Activated CD4-positive, alpha-beta T cell treated with anti-CD3 and anti-CD28 coated beads, Interleukin-2, amount 50 U/mL, for 24 hours (primary cell): Measurements from ENCODE around the gene SPAG16.

ENCODE experiments used
- DNase-seq, 2 donors: peaks; one replicate each; pipeline ENCODE4 v3.0.0-alpha.2; 2020; ENCODE audit warnings: low read depth in 1 of 2, low spot score in 1 of 2

Gene SPAG16

DNA sequence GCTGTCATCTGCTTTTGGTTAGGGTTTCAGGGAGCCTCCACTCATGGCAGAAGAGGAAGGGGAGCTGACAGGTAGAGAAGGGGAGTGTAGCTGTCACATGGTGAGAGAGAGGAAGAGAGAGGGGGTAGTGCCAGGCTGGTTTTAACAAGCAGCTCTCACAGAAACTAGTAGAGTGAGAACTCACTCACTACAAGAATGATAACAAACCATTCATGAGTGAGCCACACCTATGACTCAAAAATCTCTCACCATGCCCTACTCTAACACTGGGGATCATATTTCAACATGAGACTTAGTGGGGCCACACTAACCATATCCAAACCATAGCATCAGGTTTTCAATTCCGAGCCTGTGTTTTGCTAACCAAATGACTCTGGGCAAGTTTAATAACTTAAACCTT lies 851.7 kb downstream of the SPAG16 start:
- DNase-seq: no peak

DNA sequence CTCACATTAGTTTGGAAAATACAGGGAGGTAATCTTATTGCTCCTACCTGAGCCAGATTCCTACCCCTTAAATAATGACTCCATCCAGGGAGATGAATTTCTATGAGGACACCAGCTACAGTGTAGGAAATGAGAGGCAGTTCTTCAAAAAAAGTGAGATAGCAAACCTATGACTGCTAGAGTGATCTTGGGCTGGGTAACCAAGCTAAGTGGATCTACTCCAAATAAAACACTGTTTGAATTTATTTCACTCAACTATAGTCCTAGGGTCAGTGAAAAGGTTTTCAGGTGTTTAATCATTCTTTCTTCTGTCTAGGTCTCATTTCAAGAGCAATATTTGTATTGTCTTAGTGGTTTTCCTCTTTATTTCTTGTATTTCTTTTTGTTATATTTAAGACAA lies 854.5 kb downstream of the SPAG16 start:
- no peak for DNase-seq

DNA sequence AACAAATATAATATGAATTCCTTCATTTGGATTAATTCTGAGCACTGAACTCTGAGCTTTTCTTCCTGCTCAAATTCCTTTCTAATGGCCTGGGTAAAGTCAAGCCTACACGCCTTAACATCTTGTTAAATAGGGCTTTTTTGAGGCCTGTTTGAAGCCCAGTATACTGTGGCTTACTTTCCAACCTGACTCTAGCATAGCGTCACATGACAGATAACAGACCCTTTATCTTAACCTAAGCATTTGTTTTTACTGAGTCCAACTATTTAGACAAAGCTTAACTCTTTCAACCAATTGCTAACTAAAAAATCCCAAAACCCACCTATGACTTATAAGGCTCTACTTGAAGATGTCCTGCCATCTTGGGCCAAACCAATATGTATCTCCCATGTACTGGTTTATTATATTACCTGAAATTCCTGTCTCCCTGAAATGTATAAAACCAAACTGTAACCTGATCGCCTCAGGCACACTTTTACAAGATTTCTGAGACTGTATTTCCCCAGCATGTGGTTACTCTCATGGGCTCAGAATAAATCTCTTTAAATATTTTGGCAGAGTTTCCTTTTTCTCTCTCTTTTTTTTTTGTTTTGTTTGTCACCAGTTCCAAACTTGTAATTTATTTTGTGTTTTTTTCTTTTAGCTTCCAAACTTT lies 855.5 kb downstream of the SPAG16 start:
- DNase-seq: no peak

DNA sequence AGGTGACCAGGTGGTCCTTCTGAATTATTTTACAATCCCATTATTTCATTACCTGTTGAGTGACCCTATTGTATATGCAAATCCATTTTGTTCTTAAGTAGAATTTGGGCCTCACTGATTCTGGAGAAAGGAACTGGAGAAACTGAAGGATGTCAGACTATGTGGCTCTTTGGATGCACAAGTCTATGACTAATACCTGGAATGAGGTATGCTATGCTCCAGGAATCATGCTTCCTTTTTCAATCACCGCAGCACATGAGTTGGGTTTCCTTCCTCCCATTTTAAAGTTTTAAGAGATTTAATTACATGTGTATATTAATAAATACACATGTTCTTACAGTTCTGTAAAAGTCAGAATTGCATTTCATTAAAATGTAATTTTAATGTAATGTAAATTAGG lies 872.7 kb downstream of the SPAG16 start:
- DNase-seq: no peak

DNA sequence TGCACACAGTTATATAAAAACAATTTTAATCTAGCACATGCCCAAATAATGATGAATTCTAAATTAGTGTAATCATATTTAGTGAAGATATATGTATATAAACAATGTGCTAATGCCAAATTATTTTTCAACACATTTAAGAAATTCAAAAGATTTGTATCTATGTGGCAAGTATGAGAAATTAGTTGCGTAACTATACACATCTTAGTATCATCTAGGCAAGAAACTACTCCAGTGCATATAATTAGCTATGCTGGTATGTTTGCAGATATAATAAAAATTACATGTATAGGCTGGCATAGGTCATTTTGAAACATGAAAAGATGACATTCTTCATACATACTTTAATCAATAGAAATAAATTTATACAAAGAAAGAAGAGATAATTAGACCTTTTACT lies 874.6 kb downstream of the SPAG16 start:
- no peak for DNase-seq

DNA sequence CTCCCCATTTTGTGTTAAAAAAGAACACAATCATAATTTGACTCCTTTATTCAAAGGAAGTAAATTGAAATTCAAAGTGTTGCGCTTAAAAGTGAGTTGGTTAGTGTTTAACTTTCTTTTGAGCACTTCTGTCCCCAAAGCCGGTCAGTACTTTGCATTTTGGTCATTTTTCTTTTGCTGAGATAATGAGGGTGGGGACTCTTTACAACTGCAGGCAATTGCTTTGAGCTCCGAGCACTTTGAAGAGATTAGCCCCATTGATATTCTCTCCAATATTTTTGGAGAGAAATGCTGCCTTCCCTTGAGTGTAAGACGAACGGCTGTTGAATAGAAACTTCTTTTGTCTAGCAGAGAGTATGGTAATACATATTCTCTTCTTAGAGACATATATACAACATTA lies 885.0 kb downstream of the SPAG16 start:
- DNase-seq: no peak

DNA sequence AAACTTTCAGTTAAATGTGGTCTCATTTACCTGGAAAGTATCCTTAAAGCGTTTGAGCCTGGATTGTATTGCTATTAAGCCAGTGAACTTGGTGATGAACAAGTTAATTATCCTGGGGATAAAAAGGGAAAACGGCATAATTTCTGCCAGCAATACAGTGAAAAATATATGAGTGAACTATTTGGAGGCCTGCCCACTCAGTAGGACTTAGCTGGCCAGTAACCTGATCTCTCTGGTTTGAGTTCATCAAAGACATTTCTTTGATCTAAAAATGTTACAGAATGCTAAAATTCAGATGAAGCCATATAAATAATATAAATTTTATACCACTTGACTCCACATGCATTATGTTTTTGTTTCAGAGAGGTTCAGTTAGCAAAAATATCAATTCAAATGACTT lies 885.5 kb downstream of the SPAG16 start:
- DNase-seq: no peak

DNA sequence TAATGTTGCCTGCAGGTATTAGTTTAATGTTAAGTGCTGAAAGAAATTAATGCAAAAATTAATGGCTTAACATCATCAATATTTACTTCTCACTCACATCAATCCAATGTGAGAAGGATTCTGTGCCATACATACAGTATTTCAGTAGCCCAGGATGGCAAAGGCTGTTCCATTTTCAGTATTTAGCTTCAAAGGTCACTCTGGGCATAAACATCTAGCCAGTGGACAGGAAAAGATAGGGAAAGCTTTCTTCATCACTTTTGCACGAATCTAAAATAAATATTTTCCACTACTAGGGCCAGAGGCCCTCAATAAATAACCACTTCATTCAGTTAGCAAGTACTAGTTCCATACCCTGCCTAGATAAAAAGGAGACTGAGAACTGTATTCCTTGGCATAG lies 890.3 kb downstream of the SPAG16 start:
- DNase-seq: no peak

DNA sequence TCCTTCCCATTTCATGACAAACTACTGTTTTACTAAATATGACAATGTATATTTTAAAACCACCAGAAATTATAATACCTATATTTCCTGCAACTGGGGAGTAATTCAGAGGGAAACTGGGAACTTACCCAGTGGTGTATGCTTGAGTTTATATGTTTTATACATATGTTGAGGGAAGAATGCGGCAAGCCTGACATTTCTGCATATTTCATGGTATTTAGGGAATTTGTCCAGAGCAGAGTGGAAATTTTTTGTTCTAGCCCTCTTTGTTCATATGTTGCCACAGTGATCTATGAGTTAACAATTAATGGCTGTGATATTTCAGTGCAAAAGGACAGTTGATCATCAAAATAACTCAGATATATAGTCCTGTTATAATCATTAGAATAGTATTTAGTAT lies 895.8 kb downstream of the SPAG16 start:
- no peak for DNase-seq

DNA sequence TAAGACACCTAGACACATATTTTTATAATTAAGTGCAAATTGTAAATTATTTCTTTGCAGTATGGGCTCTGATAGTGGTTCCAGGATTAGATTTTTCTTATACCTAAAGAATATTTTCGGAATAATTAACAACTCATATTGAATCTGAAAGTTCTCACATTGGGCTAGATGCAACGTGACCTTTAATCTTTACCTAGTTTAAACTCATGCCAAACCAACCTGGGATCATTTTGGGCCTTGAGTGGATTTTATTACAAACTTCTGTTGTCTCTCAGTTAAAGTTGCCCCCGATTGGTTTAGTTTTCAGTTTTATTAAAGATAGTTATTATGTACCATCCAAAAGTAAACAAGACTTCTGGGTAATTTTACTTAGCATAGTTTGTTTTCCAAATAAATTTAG lies 896.4 kb downstream of the SPAG16 start:
- DNase-seq: no peak

DNA sequence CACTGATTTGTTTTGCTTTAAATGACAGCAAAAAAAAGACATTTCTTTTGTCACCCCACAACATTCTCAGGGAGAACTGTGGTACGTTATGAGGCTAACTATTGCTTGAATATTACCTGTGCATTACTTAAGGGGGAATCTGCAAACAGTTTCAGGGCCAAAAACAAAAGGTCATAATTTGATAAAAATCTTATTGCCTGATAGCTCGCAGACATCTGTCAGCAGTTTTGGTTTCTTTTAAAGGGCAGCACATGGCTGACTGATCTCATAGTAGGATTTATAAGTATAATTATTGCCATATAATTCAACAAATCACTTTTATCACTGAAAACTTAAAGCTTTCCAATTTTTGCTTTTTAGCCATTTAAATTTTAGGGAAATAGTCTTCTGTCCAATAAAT lies 900.2 kb downstream of the SPAG16 start:
- DNase-seq: no peak

DNA sequence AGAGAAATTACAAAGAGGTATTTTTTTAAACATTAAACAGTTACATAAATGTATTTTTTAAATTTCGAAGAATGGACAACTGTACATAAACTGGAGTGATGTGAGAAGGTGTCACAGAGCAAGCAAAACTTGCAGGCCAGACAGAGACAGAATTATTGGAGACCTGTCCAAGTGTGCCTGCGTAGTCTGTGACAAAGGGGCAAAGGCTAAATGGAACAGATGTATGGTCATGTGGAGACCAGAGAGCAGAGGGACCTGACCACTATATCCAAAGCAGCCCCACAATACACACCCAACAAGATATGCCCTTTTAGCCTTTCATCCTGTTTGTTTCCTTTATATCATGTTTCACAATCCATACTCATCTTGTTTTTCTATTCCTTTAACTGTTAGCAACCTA lies 901.3 kb downstream of the SPAG16 start:
- no peak for DNase-seq

DNA sequence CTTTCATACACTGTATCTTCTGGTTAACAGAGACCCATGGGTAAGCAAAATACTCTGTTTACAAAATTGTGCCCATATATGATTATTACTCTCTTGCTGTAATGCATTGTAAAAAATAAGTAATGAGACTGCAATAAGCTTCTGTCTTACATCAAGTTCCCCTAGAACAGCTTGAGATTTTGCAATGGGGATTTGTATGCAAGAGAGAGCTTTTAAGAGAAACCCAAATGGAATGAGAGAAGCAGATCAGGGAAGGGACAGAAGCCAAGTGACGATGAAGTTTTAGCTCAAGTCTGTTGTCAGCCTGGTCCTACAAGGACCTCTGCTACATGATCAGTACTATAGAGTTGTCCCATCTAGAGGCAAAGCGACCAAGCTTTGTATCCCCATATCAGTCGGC lies 908.4 kb downstream of the SPAG16 start:
- no peak for DNase-seq

DNA sequence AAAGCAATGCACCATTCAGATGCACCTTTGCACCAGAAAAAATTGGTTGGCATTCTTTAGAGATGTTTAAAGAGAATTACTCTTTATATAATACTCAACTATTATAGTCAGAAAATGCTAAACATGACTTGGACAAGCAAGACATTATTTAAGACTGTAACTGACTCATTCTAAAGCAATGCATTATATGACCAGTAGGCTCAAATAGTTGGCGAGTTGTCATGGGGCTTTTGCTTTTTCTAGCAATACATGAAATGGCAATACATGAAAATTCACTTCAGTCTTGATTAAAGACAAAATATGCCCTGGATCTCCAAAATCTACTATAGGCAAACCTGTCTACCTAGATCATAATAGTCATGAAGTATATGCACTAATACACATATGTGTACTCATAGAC lies 909.7 kb downstream of the SPAG16 start:
- no peak for DNase-seq

DNA sequence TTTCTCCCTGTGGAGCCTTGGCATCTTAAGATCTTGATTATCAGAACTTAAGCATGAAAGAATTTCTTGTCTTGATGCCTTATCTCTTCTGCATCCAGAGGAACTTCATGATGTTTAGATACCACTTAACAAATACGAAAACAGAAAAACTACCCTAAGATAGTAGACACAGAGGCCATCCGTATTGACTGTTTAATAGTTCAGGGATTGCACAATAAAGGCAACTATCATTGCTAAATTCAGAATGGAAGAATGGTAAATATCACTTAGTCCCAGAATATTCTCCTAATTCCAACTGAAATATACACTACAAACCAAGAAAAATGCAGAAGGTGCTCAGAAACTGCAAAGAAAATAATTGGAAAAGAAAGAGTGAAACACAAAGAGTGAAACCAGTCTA lies 912.0 kb downstream of the SPAG16 start:
- no peak for DNase-seq

DNA sequence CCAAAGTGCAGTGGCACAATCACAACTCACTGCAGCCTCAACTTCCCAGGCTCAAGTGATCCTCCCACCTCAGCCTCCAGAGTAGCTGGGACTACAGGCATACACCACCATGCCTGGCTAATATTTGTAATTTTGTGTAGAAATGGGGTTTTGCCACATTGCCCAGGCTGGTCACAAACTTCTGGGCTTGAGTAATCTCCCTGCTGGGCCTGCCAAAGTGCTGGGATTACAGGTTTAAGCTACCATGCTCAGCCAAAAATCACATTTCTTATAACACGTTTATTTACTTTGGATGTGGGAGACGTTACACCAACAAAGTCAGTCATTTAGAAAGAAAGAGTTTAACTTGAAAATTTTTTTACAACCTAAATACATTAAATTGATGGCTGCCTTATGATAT lies 917.6 kb downstream of the SPAG16 start:
- no peak for DNase-seq

DNA sequence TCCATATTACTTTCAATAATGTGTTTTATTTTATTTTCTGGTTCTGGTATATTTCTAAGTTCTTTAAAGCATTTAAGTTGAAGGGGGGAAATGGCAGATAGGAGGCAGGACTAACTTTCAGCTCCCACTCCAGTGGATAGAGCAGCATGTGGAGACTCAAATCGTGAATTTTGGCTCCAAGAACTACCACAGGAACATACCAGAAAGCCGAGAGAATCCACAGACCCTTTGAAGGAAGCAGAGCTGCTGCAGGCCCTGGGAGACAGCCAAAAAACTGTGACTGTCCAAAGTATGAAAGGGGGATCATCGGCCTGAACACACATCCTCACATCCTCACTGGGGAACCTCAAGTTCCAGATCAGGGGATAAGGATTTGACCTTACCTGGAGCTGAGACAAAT lies 919.0 kb downstream of the SPAG16 start:
- no peak for DNase-seq

DNA sequence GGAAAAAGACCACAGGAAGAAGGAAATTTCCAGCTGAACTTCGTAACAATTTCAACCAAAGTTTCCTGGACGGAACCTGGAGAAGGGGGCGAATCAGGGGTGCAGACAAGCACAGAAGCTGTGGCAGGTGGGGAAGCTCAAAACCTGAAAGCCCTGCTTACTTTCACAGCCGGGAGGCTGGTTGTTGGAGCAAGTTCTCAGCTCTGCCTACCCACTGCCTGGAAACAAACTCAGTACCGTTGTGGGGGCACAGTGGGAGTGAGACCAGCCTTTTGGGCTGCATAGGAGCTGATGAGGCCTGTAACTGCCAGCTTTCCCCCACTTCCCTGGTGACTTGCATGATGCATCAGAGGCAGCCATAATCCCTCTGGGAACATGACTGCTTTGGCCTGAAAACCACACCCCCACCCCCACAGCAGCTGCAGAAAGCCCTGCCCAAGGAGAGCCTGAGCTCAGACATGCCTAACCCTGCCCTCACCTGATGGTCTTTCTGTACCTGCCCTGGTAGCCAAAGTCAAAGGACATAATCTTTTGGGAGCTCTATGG lies 919.6 kb downstream of the SPAG16 start:
- DNase-seq: no peak

DNA sequence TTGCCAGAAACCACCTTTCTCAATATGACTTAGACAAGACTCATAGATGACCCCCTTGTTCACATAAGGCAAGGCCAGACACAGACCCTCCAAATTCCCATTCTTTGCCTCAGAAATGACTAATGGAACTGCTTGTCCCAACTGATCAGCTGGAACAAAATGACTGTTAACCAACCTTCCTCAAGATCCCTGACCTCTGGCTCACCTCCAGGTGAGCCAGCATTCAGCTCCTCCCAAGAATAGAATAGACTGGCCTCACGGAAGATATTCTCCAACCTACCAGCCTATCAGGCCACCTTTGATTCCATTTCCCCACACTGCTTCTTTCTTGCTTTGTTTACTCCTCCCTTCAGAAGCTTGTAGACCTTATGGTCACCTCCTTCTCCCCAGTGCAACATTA lies 930.8 kb downstream of the SPAG16 start:
- DNase-seq: no peak

DNA sequence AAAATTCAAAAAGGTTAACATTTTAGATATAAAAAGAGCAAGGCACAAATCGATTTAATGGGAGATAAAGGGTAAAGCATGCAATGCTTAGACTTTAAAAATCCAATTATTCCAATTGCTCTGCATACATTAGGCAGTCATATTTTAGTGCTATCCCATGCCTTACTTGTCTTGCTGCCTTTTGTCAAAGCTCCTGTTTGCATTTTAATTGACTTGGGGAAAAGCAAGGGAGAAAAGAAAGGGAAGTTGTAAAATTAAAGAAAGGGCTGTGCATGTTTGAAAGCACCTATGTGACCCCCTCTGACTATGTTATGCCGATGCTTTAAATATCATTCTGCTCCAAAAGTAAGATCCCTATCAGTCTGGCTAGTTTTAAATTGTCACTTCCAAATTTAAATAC lies 932.9 kb downstream of the SPAG16 start:
- DNase-seq: no peak

DNA sequence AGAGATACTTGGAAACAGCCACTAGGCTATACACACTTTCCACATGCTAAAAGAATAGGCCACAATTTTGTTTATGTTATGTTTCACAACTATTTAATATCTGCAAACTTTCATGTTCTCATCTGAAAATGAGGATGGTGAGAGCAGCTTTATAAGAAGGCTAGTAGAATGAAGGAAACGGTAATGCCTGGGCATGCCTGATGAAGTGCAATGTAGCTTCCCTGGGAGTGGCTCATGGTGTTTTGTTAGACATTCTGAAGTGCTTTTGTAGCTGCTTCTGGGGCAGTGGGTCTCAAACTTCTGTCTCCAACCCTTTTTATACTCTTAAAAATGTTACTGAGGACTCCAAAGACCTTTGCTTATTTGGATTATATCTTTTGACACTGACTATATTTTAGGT lies 933.3 kb downstream of the SPAG16 start:
- DNase-seq: no peak

DNA sequence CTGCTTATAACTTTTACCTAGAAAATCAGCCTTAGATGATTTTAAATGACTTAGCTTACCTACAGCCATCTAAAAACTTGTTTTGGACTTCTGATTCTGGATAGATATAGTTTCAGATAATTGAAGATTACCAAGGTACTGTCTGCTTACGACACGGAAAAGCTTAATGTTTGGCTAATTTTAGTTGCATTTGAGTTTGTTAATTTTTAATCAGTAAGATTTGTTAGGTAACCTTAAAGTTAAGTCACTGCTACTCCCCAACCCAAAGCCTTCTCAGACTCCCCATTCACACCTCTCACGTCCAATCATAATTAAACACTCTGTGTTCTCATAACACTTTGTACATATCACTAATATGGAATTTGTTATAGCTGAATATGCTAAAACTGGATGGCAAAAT lies 936.0 kb downstream of the SPAG16 start:
- no peak for DNase-seq

DNA sequence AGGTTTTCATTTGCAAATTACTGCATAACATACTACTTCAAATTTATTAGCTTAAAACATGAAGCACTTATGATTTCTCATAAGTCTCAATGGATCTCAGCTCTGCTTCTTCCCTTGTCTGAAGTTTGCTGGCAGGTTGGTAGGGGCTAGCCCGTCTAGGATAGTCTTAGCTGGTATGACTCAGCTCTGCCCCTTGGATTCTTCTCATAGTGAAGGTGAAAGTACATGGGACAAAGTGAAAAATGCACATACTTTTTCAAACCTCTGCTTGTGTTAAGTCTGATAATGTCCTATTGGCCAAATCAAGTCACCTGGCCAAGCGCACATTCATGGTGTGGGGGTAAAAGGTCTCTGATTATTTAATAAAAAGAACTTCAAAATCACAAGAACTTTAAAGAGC lies 941.8 kb downstream of the SPAG16 start:
- no peak for DNase-seq

DNA sequence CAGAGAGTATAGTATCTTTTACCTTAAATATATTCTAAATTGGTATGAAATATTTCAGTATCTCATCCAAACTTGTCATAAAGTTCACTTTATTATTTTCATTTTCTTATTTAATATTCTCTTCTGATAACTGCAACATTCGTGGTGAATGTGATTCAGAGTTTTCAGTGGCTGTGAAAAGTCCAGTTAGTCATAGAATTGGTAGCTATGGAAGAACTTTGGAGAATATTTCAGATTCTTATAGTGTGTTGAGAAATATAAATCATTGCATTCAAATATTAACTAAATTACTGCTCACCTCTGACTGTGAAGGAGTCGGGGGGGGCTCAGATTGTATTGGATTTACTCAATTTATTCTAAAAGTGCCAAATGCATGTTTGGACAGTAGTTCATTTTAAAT lies 948.0 kb downstream of the SPAG16 start:
- no peak for DNase-seq
